Measurements from ENCODE around the gene RANBP3L. TPM values are rescaled to one million over a fixed set of nuclear protein-coding genes. Genes with fewer than 3 reads are reported as not detected.

The RANBP3L gene
- total RNA-seq, 3 donors from 2014 or later (not counting 1 experiment from before 2014, with no cell fraction given) = not detected

GRCh38 chr5:36323926-36324781 lies 22.5 kb upstream of the RANBP3L start:
- Mint-ChIP-seq H3K27me3 (ENCODE audit: low read depth in 2 of 2) (peaks cover 0 to 5% of the 10 kb centered on the region in 2 donors), H3K27ac (no peak overlapping the region), H3K9me3 (no peaks in the 10 kb centered on the region), H3K36me3 (no peaks in the 10 kb centered on the region), H3K4me1 (no peaks in the 10 kb centered on the region), H3K4me3 (no peak overlapping the region)
- intact Hi-C loops (cut with micrococcal nuclease) = no loop called here
- ATAC-seq (no peak), DNase-seq (no peak)
- TF ChIP-seq CTCF (IDR thresholded peaks at IDR 0.05) = no peak
- H3K27me3 ChIP-seq (ENCODE audit: control insufficient read depth, insufficient read depth, low read length) = no peaks in the 10 kb centered on the region
- no peaks in the 10 kb centered on the region for H3K4me1 ChIP-seq (ENCODE audit: control insufficient read depth, insufficient read depth, low read length)
- H3K36me3 ChIP-seq (ENCODE audit: control insufficient read depth, insufficient read depth, low read length) = no peaks in the 10 kb centered on the region
- no peak overlapping the region for H3K4me3 ChIP-seq (ENCODE audit: low read length)
- 95% methylated on average over 5 of the region's 6 CpGs for WGBS (ENCODE audit: insufficient coverage)
- no peaks in the 10 kb centered on the region for H3K9me3 ChIP-seq (ENCODE audit: control insufficient read depth, insufficient read depth, low read length)
- no peak overlapping the region for H3K27ac ChIP-seq (ENCODE audit: low read length)

GRCh38 chr5:36312953-36313672 lies 11.4 kb upstream of the RANBP3L start:
- intact Hi-C loops (cut with micrococcal nuclease) = no loop called here
- no peaks in the 10 kb centered on the region for H3K4me1 ChIP-seq (ENCODE audit: control insufficient read depth, insufficient read depth, low read length)
- TF ChIP-seq CTCF (IDR thresholded peaks at IDR 0.05) = no peak
- Mint-ChIP-seq H3K27me3 (ENCODE audit: low read depth in 2 of 2) (peaks cover 18 to 39% of the 10 kb centered on the region in 2 donors), H3K4me1 (peaks cover 6 to 7% of the 10 kb centered on the region in 2 donors), H3K4me3 (no peak overlapping the region), H3K36me3 (no peaks in the 10 kb centered on the region), H3K27ac (no peak overlapping the region), H3K9me3 (no peaks in the 10 kb centered on the region)
- no peaks in the 10 kb centered on the region for H3K36me3 ChIP-seq (ENCODE audit: control insufficient read depth, insufficient read depth, low read length)
- no peaks in the 10 kb centered on the region for H3K9me3 ChIP-seq (ENCODE audit: control insufficient read depth, insufficient read depth, low read length)
- DNase-seq (no peak), ATAC-seq (no peak)
- no CpG with 5 or more reads among the region's 1 CpG for WGBS (ENCODE audit: insufficient coverage)
- H3K27me3 ChIP-seq (ENCODE audit: control insufficient read depth, insufficient read depth, low read length) = no peaks in the 10 kb centered on the region
- H3K4me3 ChIP-seq (ENCODE audit: low read length) = no peak overlapping the region
- H3K27ac ChIP-seq (ENCODE audit: low read length) = no peak overlapping the region

GRCh38 chr5:36311956-36312355 lies 10.3 kb upstream of the RANBP3L start:
- H3K9me3 ChIP-seq (ENCODE audit: control insufficient read depth, insufficient read depth, low read length) = no peaks in the 10 kb centered on the region
- H3K4me1 Mint-ChIP-seq = peaks cover 6 to 7% of the 10 kb centered on the region in 2 donors
- peaks cover 12 to 33% of the 10 kb centered on the region in 2 donors for H3K27me3 Mint-ChIP-seq (ENCODE audit: low read depth in 2 of 2)
- H3K27me3 ChIP-seq (ENCODE audit: control insufficient read depth, insufficient read depth, low read length) = no peaks in the 10 kb centered on the region
- H3K4me1 ChIP-seq (ENCODE audit: control insufficient read depth, insufficient read depth, low read length) = no peaks in the 10 kb centered on the region
- no peak overlapping the region for H3K27ac ChIP-seq (ENCODE audit: low read length)
- DNase-seq = no peak
- 44% methylated on average over 1 of the region's 1 CpG for WGBS (ENCODE audit: insufficient coverage)
- no peaks in the 10 kb centered on the region for H3K36me3 ChIP-seq (ENCODE audit: control insufficient read depth, insufficient read depth, low read length)
- no peak overlapping the region for H3K4me3 ChIP-seq (ENCODE audit: low read length)
- no peak overlapping the region for H3K4me3 Mint-ChIP-seq
- TF ChIP-seq CTCF (IDR thresholded peaks at IDR 0.05) = no peak
- H3K9me3 Mint-ChIP-seq = no peaks in the 10 kb centered on the region
- H3K36me3 Mint-ChIP-seq = no peaks in the 10 kb centered on the region
- intact Hi-C loops (cut with micrococcal nuclease) = no loop called here
- ATAC-seq = no peak
- no peak overlapping the region for H3K27ac Mint-ChIP-seq
